H9 (cell line): ENCODE data around the gene FOXA2. TPM values are rescaled to one million over a fixed set of nuclear protein-coding genes. Genes with fewer than 3 reads are reported as not detected.

Experiments
- DNase-seq: peaks from one replicate; pipeline ENCODE4 v3.0.0-alpha.2; 2017
- H2AFZ ChIP-seq: one replicate; pipeline ENCODE4 v1.6.1; 2013; ENCODE audit warnings: mild to moderate bottlenecking, low read length, control low read depth, moderate library complexity
- H2AK5ac ChIP-seq: 2 replicates; pipeline ENCODE4 v1.6.1; 2013; ENCODE audit warnings: low read length, control low read depth, mixed read lengths; ENCODE audit not compliant: insufficient read length
- H2BK120ac ChIP-seq: one replicate; pipeline ENCODE4 v1.6.1; 2013; ENCODE audit warnings: low read depth, mild to moderate bottlenecking, low read length, control low read depth, inconsistent platforms; ENCODE audit not compliant: poor library complexity, severe bottlenecking
- H2BK12ac ChIP-seq: 2 replicates; pipeline ENCODE4 v1.6.1; 2013; ENCODE audit warnings: low read length, control low read depth, mixed read lengths, low read depth; ENCODE audit not compliant: insufficient read length
- H2BK15ac ChIP-seq: 2 replicates; pipeline ENCODE4 v1.6.1; 2013; ENCODE audit warnings: low read depth, low read length, control low read depth
- H2BK20ac ChIP-seq: one replicate; pipeline ENCODE4 v1.6.1; 2013; ENCODE audit warnings: low read depth, mild to moderate bottlenecking, low read length, control low read depth, inconsistent platforms; ENCODE audit not compliant: poor library complexity, severe bottlenecking
- H2BK5ac ChIP-seq: 2 replicates; pipeline ENCODE4 v1.6.1; 2013; ENCODE audit warnings: low read length, control low read depth, mixed read lengths; ENCODE audit not compliant: insufficient read length
- H3K14ac ChIP-seq: 2 replicates; pipeline ENCODE4 v1.6.1; 2013; ENCODE audit warnings: low read length, control low read depth; ENCODE audit not compliant: insufficient read depth
- H3K18ac ChIP-seq: 2 replicates; pipeline ENCODE4 v1.6.1; 2013; ENCODE audit warnings: low read depth, mild to moderate bottlenecking, mixed read lengths, low read length, control low read depth; ENCODE audit not compliant: insufficient read length
- H3K23ac ChIP-seq: 2 replicates; pipeline ENCODE4 v1.6.1; 2013; ENCODE audit warnings: low read length, control low read depth, mixed read lengths, low read depth; ENCODE audit not compliant: insufficient read length
- H3K23me2 ChIP-seq: 2 replicates; pipeline ENCODE4 v1.6.1; 2013; ENCODE audit warnings: low read depth, mild to moderate bottlenecking, mixed read lengths, low read length, control low read depth; ENCODE audit not compliant: insufficient read length, poor library complexity, severe bottlenecking
- H3K27ac ChIP-seq: 2 replicates; pipeline ENCODE4 v1.5.1; 2013; ENCODE audit warnings: low read length, control low read depth, mixed read lengths, low read depth; ENCODE audit not compliant: insufficient read length
- H3K27me3 ChIP-seq: 2 replicates; pipeline ENCODE4 v1.6.1; 2013; ENCODE audit warnings: low read length, control low read depth, inconsistent platforms; ENCODE audit not compliant: insufficient read depth
- H3K4ac ChIP-seq: 2 replicates; pipeline ENCODE4 v1.6.1; 2013; ENCODE audit warnings: low read depth, mild to moderate bottlenecking, control low read depth, inconsistent platforms, low read length, moderate library complexity
- H3K4me1 ChIP-seq: 2 replicates; pipeline ENCODE4 v1.6.1; 2013; ENCODE audit warnings: low read length, control low read depth, inconsistent platforms; ENCODE audit not compliant: insufficient read depth
- H3K4me2 ChIP-seq: 2 replicates; pipeline ENCODE4 v1.6.1; 2013; ENCODE audit warnings: low read length, control low read depth, mixed read lengths; ENCODE audit not compliant: insufficient read length, insufficient read depth
- H3K56ac ChIP-seq: 2 replicates; pipeline ENCODE4 v1.6.1; 2013; ENCODE audit warnings: low read depth, mild to moderate bottlenecking, mixed read lengths, low read length, control low read depth; ENCODE audit not compliant: insufficient read length
- H3K79me1 ChIP-seq: 2 replicates; pipeline ENCODE4 v1.6.1; 2013; ENCODE audit warnings: low read depth, mild to moderate bottlenecking, moderate library complexity, low read length, control low read depth, inconsistent platforms; ENCODE audit not compliant: insufficient read depth, poor library complexity, severe bottlenecking
- H3K79me2 ChIP-seq: 2 replicates; pipeline ENCODE4 v1.6.1; 2013; ENCODE audit warnings: low read length, control low read depth, inconsistent platforms; ENCODE audit not compliant: insufficient read depth
- H3K9ac ChIP-seq: 2 replicates; pipeline ENCODE4 v1.6.1; 2013; ENCODE audit warnings: low read length, control low read depth, mixed read lengths; ENCODE audit not compliant: insufficient read length; ENCODE audit errors: extremely low read depth
- H3K9me3 ChIP-seq: one replicate; pipeline ENCODE4 v1.6.1; 2013; ENCODE audit warnings: low read depth, low read length, inconsistent platforms; ENCODE audit not compliant: control insufficient read depth
- H3T11ph ChIP-seq: one replicate; pipeline ENCODE4 v1.6.1; 2013; ENCODE audit warnings: mild to moderate bottlenecking, low read length, control low read depth, inconsistent platforms
- H4K20me1 ChIP-seq: one replicate; pipeline ENCODE4 v1.6.1; 2013; ENCODE audit not compliant: control insufficient read depth, insufficient read length, insufficient read depth
- H4K5ac ChIP-seq: 2 replicates; pipeline ENCODE4 v1.6.1; 2013; ENCODE audit warnings: low read depth, mild to moderate bottlenecking, mixed read lengths, low read length, control low read depth; ENCODE audit not compliant: insufficient read length
- H4K8ac ChIP-seq: replicated peaks from 2 replicates; pipeline ENCODE4 v1.6.1; 2013; ENCODE audit warnings: low read length, control low read depth, mixed read lengths, low read depth; ENCODE audit not compliant: insufficient read length
- H4K91ac ChIP-seq: 2 replicates; pipeline ENCODE4 v1.6.1; 2013; ENCODE audit warnings: low read depth, mild to moderate bottlenecking, moderate library complexity, mixed read lengths, low read length, control low read depth; ENCODE audit not compliant: insufficient read length
- H3K27ac Mint-ChIP-seq, 3 experiments: 2 replicates in 2 of 3; 3 replicates in 1 of 3; pipeline ENCODE4 v1.8.0; 2020 to 2021; ENCODE audit warnings: mixed read lengths in 3 of 3, mild to moderate bottlenecking in 1 of 3, moderate library complexity in 1 of 3
- H3K27me3 Mint-ChIP-seq: 2 replicates; pipeline ENCODE4 v1.8.0; 2021; ENCODE audit warnings: low read depth, mild to moderate bottlenecking, moderate library complexity, mixed read lengths
- H3K36me3 Mint-ChIP-seq, 3 experiments: 2 replicates in 2 of 3; 3 replicates in 1 of 3; pipeline ENCODE4 v1.8.0; 2020 to 2021; ENCODE audit warnings: low read depth in 3 of 3, mixed read lengths in 3 of 3; ENCODE audit not compliant: insufficient read depth in 1 of 3
- H3K4me1 Mint-ChIP-seq, 2 experiments: 2 replicates each; pipeline ENCODE4 v1.8.0; 2020; ENCODE audit warnings: mixed read lengths in 2 of 2
- H3K4me3 Mint-ChIP-seq, 2 experiments: 2 replicates in 1 of 2; 3 replicates in 1 of 2; pipeline ENCODE4 v1.8.0; 2020 to 2021; ENCODE audit warnings: mild to moderate bottlenecking in 2 of 2, mixed read lengths in 2 of 2, moderate library complexity in 1 of 2
- H3K9me3 Mint-ChIP-seq, 2 experiments: 2 replicates in 1 of 2; 3 replicates in 1 of 2; pipeline ENCODE4 v1.8.0; 2020; ENCODE audit warnings: mild to moderate bottlenecking in 2 of 2, mixed read lengths in 2 of 2, moderate library complexity in 1 of 2
- CTCF ChIP-seq: fragments of 200-600 bp; sonication (generic); conservative IDR thresholded peaks from 3 replicates; pipeline ENCODE4 v1.8.0; 2021; ENCODE audit warnings: antibody characterized with exemption, mild to moderate bottlenecking
- WGBS: extraction: QIAGEN DNeasy Blood & Tissue Kit; methylation state at CpG from one replicate; pipeline ENCODE4 v1.1.7; 2013; ENCODE audit warnings: missing lambda C conversion rate, low lambda C conversion rate, mixed read lengths; ENCODE audit not compliant: insufficient read length; ENCODE audit errors: extremely low coverage; 5-methylcytosine and 5-hydroxymethylcytosine counted together
- total RNA-seq: library from RNA; stranded (reverse); gene quantifications from 2 replicates; pipeline ENCODE4 v1.2.1, GENCODE V29; 2021

Gene FOXA2
- total RNA-seq, 1 experiment from 2014 or later = not detected

DNA sequence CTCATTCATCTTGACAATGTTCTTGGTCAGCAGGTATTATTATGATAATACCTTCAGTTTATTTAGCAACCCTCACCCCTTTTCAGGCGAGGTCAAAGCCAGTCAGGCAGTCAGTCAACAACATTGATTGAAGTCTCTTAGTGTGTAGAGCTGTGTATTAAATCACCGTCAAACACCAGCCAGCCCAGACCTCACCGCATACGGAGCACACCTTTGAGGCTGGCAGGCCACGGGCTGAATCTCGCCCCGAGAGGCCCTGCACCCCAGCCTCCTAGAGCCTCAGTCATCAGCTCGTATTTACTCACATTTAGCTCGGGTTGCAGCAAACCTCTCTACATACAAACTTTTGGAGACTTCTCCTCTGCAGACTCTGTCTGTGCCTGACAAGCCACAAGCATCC is 36.0 kb upstream of the FOXA2 start:
- no peak overlapping the region for H4K91ac ChIP-seq
- H3K14ac ChIP-seq = no peak overlapping the region
- H4K20me1 ChIP-seq = no peaks in the 10 kb centered on the region
- H4K5ac ChIP-seq = no peak overlapping the region
- Mint-ChIP-seq H3K4me1 (peaks cover 25 to 28% of the 10 kb centered on the region in 2 experiments), H3K27me3 (peaks cover 69% of the 10 kb centered on the region), H3K9me3 (no peaks in the 10 kb centered on the region; a peak in 1 of 5 replicates), H3K36me3 (no peaks in the 10 kb centered on the region), H3K4me3 (peak overlapping the region in 1 of 2 experiments; percentile 38; a peak in 2 of 5 replicates), H3K27ac (no peak overlapping the region)
- H2BK12ac ChIP-seq = no peak overlapping the region
- H3K4me2 ChIP-seq = peak overlapping the region; percentile 23
- H3K23me2 ChIP-seq = peaks cover 3% of the 10 kb centered on the region
- H3K27ac ChIP-seq = no peak overlapping the region
- no peak overlapping the region for H2AK5ac ChIP-seq
- DNase-seq = no peak
- H3K23ac ChIP-seq = no peak overlapping the region
- no peak overlapping the region for H2BK15ac ChIP-seq
- H4K8ac ChIP-seq = no peak overlapping the region
- no peak overlapping the region for H3K4ac ChIP-seq
- no peak overlapping the region for H2BK5ac ChIP-seq
- WGBS = no CpG with 5 or more reads among the region's 9 CpGs
- H3T11ph ChIP-seq = no peak overlapping the region
- no peaks in the 10 kb centered on the region for H3K4me1 ChIP-seq
- H3K79me2 ChIP-seq = no peaks in the 10 kb centered on the region
- H3K56ac ChIP-seq = no peak overlapping the region
- no peaks in the 10 kb centered on the region for H3K9me3 ChIP-seq
- no peak overlapping the region for H3K9ac ChIP-seq
- no peak for TF ChIP-seq CTCF
- H3K27me3 ChIP-seq = peaks cover 4% of the 10 kb centered on the region; the same call in 1 of the 2 replicates
- no peaks in the 10 kb centered on the region for H3K79me1 ChIP-seq
- no peak overlapping the region for H3K18ac ChIP-seq
- no peak overlapping the region for H2AFZ ChIP-seq
- H2BK120ac ChIP-seq = no peak overlapping the region
- no peak overlapping the region for H2BK20ac ChIP-seq
